Measurements from ENCODE around the gene HDAC4.

Gene HDAC4

GRCh38 chr2:239220981-239221396 is 179.8 kb downstream of the HDAC4 start:
- H3K9me3 ChIP-seq (ENCODE audit: control insufficient read depth, low read length): no peaks in the 10 kb centered on the region
- no peaks in the 10 kb centered on the region for H3K27me3 ChIP-seq (ENCODE audit: control insufficient read depth, insufficient read depth, low read length)
- H3K4me1 ChIP-seq (ENCODE audit: control insufficient read depth, insufficient read depth, low read length): peaks cover 43% of the 10 kb centered on the region
- H3K9ac ChIP-seq (ENCODE audit: low read length): no peak overlapping the region
- no peaks in the 10 kb centered on the region for H3K36me3 ChIP-seq (ENCODE audit: control insufficient read depth, insufficient read depth, low read length)
- no peak overlapping the region for H3K4me3 ChIP-seq (ENCODE audit: low read length)

GRCh38 chr2:239220341-239220740 is 180.5 kb downstream of the HDAC4 start:
- H3K4me1 ChIP-seq (ENCODE audit: control insufficient read depth, insufficient read depth, low read length): peaks cover 37% of the 10 kb centered on the region
- no peaks in the 10 kb centered on the region for H3K27me3 ChIP-seq (ENCODE audit: control insufficient read depth, insufficient read depth, low read length)
- H3K4me3 ChIP-seq (ENCODE audit: low read length): no peak overlapping the region
- H3K36me3 ChIP-seq (ENCODE audit: control insufficient read depth, insufficient read depth, low read length): no peaks in the 10 kb centered on the region
- H3K9me3 ChIP-seq (ENCODE audit: control insufficient read depth, low read length): no peaks in the 10 kb centered on the region
- no peak overlapping the region for H3K9ac ChIP-seq (ENCODE audit: low read length)

DNA sequence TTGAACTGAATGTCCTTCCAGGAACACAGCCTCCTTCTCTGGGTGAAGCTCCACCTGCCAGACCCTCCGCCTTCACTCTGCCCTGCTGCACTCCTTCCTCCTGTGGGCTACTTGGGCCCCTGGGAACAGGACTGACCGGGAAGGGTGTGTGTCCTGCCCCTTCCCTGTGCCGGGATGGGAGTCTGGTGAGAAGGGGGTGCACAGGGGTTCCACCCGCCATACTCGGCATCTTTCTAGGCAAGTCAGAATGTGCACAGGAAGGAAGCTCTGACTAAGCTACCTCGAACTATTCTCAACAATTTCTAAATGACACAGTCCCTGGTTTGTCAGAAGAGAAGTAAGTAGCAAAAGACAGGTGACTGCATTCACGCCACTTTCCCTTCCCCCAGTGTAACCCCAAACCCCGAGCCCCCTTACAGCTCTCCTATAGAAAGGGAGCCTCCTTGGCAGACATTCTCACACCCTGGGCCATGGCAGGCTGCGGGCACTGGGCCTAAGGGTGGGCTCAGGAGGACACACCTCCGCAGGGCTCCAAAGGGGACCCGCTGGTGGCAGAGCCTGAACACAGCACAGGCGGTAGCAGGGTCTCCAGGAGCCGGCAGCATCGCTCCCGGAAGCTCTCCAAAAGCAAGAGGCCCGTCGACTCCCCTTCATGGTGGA is 184.1 kb downstream of the HDAC4 start:
- Histone ChIP-seq H3K9me3 (ENCODE audit: control insufficient read depth, low read length) (no peaks in the 10 kb centered on the region), H3K4me3 (ENCODE audit: low read length) (no peak overlapping the region), H3K27me3 (ENCODE audit: control insufficient read depth, insufficient read depth, low read length) (no peaks in the 10 kb centered on the region), H3K4me1 (ENCODE audit: control insufficient read depth, insufficient read depth, low read length) (peaks cover 19% of the 10 kb centered on the region), H3K36me3 (ENCODE audit: control insufficient read depth, insufficient read depth, low read length) (no peaks in the 10 kb centered on the region), H3K9ac (ENCODE audit: low read length) (no peak overlapping the region)

DNA sequence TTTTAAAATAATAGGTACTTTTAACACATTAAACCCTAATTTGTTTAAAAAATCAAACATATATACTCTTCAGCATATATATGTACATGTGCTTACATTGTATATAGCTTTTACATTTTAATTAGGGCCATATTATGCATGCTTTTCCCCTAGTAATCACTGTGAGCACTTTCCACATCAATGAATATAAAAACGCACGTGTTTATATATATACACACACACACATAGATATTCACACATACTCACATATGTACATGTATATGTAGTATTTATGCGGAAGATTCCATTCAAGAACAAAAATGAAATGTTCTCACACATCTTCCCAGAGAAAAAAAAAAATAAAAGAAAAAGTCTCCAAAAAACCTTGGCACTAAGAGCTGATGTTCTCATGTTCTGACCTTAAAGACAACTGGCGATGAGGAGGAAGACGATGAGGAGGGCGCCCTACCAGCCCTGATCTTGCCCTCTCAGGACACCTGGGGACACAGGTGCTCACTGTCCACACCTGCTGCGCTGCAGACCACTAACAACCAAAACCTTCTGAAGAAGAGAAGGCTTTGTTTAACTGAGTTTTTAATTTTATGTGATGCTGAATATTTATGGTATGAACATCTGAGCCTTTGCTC is 184.7 kb downstream of the HDAC4 start:
- Histone ChIP-seq H3K27me3 (ENCODE audit: control insufficient read depth, insufficient read depth, low read length) (no peaks in the 10 kb centered on the region), H3K4me1 (ENCODE audit: control insufficient read depth, insufficient read depth, low read length) (peaks cover 13% of the 10 kb centered on the region), H3K4me3 (ENCODE audit: low read length) (no peak overlapping the region), H3K36me3 (ENCODE audit: control insufficient read depth, insufficient read depth, low read length) (no peaks in the 10 kb centered on the region), H3K9ac (ENCODE audit: low read length) (no peak overlapping the region), H3K9me3 (ENCODE audit: control insufficient read depth, low read length) (no peaks in the 10 kb centered on the region)

- H3K36me3 ChIP-seq (ENCODE audit: control insufficient read depth, insufficient read depth, low read length): no peaks in the 10 kb centered on the region
- no peaks in the 10 kb centered on the region for H3K27me3 ChIP-seq (ENCODE audit: control insufficient read depth, insufficient read depth, low read length)
Measured at GRCh38 chr2:239215136-239215925, 185.5 kb downstream of the HDAC4 start.

GRCh38 chr2:239214725-239215124 is 186.1 kb downstream of the HDAC4 start:
- H3K9ac ChIP-seq (ENCODE audit: low read length): no peak overlapping the region
- H3K4me1 ChIP-seq (ENCODE audit: control insufficient read depth, insufficient read depth, low read length): peaks cover 11% of the 10 kb centered on the region
- H3K36me3 ChIP-seq (ENCODE audit: control insufficient read depth, insufficient read depth, low read length): no peaks in the 10 kb centered on the region
- H3K27me3 ChIP-seq (ENCODE audit: control insufficient read depth, insufficient read depth, low read length): no peaks in the 10 kb centered on the region
- H3K9me3 ChIP-seq (ENCODE audit: control insufficient read depth, low read length): no peaks in the 10 kb centered on the region
- H3K4me3 ChIP-seq (ENCODE audit: low read length): no peak overlapping the region

More at GRCh38 chr2:239215136-239215925, 185.5 kb downstream of the HDAC4 start:
- Histone ChIP-seq H3K4me3 (ENCODE audit: low read length) (no peak overlapping the region), H3K9ac (ENCODE audit: low read length) (no peak overlapping the region), H3K9me3 (ENCODE audit: control insufficient read depth, low read length) (no peaks in the 10 kb centered on the region), H3K4me1 (ENCODE audit: control insufficient read depth, insufficient read depth, low read length) (peaks cover 11% of the 10 kb centered on the region)

DNA sequence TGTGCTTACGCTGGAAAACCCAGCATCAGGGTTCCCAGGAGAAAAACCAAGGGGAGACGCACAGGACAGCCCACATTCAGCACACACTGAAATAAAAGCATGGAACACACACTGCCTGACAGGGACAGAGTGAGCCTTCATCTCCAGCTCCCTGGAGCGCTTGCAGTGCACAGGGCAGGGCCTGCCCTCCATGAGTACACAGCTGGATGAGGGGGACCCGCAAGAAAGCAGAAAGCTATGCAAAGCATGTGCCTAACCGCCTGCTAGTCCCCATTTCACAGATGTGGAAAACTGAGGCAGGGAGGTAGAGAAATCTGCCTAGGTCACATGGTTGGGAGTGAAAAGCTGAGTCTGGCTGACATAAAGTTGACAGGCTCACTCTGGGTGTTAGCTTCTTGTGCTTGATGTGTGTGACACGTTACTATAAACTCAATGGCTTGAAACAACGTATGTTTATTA is 187.1 kb downstream of the HDAC4 start:
- Histone ChIP-seq H3K9ac (ENCODE audit: low read length) (no peak overlapping the region), H3K4me1 (ENCODE audit: control insufficient read depth, insufficient read depth, low read length) (peaks cover 11% of the 10 kb centered on the region), H3K27me3 (ENCODE audit: control insufficient read depth, insufficient read depth, low read length) (no peaks in the 10 kb centered on the region), H3K9me3 (ENCODE audit: control insufficient read depth, low read length) (no peaks in the 10 kb centered on the region), H3K4me3 (ENCODE audit: low read length) (no peak overlapping the region), H3K36me3 (ENCODE audit: control insufficient read depth, insufficient read depth, low read length) (no peaks in the 10 kb centered on the region)

GRCh38 chr2:239212929-239213642 is 187.7 kb downstream of the HDAC4 start:
- no peak overlapping the region for H3K9ac ChIP-seq (ENCODE audit: low read length)
- peaks cover 11% of the 10 kb centered on the region for H3K4me1 ChIP-seq (ENCODE audit: control insufficient read depth, insufficient read depth, low read length)
- H3K4me3 ChIP-seq (ENCODE audit: low read length): no peak overlapping the region
- H3K36me3 ChIP-seq (ENCODE audit: control insufficient read depth, insufficient read depth, low read length): no peaks in the 10 kb centered on the region
- H3K27me3 ChIP-seq (ENCODE audit: control insufficient read depth, insufficient read depth, low read length): no peaks in the 10 kb centered on the region
- no peaks in the 10 kb centered on the region for H3K9me3 ChIP-seq (ENCODE audit: control insufficient read depth, low read length)

DNA sequence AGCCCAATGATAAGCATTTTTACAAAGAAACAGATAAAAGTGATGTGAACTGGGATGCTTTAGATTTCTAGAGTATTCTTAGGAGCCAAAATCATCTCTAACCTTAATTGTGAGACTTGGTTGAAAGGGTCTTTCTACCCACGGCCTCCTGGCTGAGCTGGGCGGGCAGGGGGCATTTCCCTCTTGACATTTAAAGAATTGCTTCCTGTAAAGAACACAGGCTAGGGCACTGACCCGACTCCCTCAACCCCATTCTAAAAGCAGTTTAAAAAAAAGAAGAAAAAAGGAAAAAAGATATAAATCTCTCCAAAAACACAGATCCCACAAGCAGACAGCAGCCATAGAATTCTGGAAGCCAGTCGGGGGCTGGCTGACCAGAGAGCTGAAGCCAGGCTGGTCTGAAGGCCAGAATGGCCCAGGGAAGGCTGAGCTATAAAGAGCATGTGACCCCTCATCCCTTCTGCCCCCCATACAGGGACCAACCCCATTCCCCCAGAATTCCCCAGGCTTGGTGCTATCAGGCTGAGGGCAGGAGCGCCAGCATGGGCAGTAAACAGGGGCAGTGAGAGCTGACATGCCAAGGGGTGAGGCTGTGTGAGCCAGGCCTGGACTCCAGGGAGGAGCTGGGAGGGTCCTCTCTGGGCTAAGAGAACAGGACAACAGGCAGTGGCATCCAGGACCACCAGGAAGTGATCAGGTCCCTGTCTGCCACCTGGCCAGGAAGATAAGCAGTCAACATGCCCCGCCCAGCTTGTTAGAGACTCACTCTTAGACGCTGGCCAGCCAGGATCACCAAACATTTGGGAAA is 188.5 kb downstream of the HDAC4 start:
- H3K27me3 ChIP-seq (ENCODE audit: control insufficient read depth, insufficient read depth, low read length): no peaks in the 10 kb centered on the region
- no peak overlapping the region for H3K4me3 ChIP-seq (ENCODE audit: low read length)
- no peak overlapping the region for H3K9ac ChIP-seq (ENCODE audit: low read length)
- H3K9me3 ChIP-seq (ENCODE audit: control insufficient read depth, low read length): no peaks in the 10 kb centered on the region
- no peaks in the 10 kb centered on the region for H3K36me3 ChIP-seq (ENCODE audit: control insufficient read depth, insufficient read depth, low read length)
- H3K4me1 ChIP-seq (ENCODE audit: control insufficient read depth, insufficient read depth, low read length): peaks cover 11% of the 10 kb centered on the region

GRCh38 chr2:239211396-239212094 is 189.3 kb downstream of the HDAC4 start:
- no peak overlapping the region for H3K4me3 ChIP-seq (ENCODE audit: low read length)
- H3K36me3 ChIP-seq (ENCODE audit: control insufficient read depth, insufficient read depth, low read length): no peaks in the 10 kb centered on the region
- no peaks in the 10 kb centered on the region for H3K9me3 ChIP-seq (ENCODE audit: control insufficient read depth, low read length)
- H3K4me1 ChIP-seq (ENCODE audit: control insufficient read depth, insufficient read depth, low read length): peaks cover 11% of the 10 kb centered on the region
- no peak overlapping the region for H3K9ac ChIP-seq (ENCODE audit: low read length)
- no peaks in the 10 kb centered on the region for H3K27me3 ChIP-seq (ENCODE audit: control insufficient read depth, insufficient read depth, low read length)

DNA sequence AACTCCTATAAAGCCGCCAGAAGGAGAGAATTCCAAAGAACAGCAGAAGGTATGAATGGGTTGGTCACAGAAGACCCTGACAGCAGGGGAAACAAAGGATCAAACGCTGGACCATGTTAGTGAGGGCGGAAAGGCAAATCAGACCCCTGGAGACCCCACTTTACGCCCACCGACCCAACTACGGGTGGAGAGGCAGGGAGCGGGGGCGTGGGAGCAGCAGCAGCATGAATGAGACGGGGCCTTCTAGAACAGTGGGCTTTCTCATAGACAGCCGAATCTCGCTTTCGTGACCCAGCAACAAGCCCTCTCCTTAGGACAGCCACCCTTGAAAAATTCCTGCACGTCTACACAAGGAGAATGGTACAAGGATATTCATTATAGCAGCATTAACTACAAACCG is 191.0 kb downstream of the HDAC4 start:
- no peaks in the 10 kb centered on the region for H3K36me3 ChIP-seq (ENCODE audit: control insufficient read depth, insufficient read depth, low read length)
- no peaks in the 10 kb centered on the region for H3K9me3 ChIP-seq (ENCODE audit: control insufficient read depth, low read length)
- no peak overlapping the region for H3K9ac ChIP-seq (ENCODE audit: low read length)
- no peaks in the 10 kb centered on the region for H3K27me3 ChIP-seq (ENCODE audit: control insufficient read depth, insufficient read depth, low read length)
- H3K4me3 ChIP-seq (ENCODE audit: low read length): no peak overlapping the region
- H3K4me1 ChIP-seq (ENCODE audit: control insufficient read depth, insufficient read depth, low read length): peaks cover 11% of the 10 kb centered on the region

Measured in mucosa of stomach (tissue), 1 donor.